ENCODE results near the gene PDE4B.
A peak's percentile ranks its signal among the peaks of the same experiment; 100 is the strongest.

The PDE4B gene

GRCh38 chr1:66247415-66248208 is 454.9 kb downstream of the PDE4B start:
- Histone ChIP-seq H3K4me1 (ENCODE audit: control insufficient read depth, low read depth, low read length) (peaks cover 4% of the 10 kb centered on the region), H3K18ac (ENCODE audit: low read length) (peak overlapping the region; percentile 25), H3K9ac (ENCODE audit: low read length) (no peak overlapping the region), H3K79me2 (ENCODE audit: control insufficient read depth, insufficient read depth, low read length) (no peaks in the 10 kb centered on the region), H3K36me3 (ENCODE audit: control insufficient read depth, insufficient read depth, low read length) (no peaks in the 10 kb centered on the region), H2BK15ac (replicated peaks; ENCODE audit: low read depth) (no peak overlapping the region), H3K4me2 (ENCODE audit: low read length) (no peak overlapping the region), H3K79me1 (ENCODE audit: low read length) (no peaks in the 10 kb centered on the region), H4K5ac (ENCODE audit: low read length) (no peak overlapping the region), H2BK5ac (ENCODE audit: low read length) (no peak overlapping the region), H3K23ac (ENCODE audit: low read length) (no peak overlapping the region), H3K4ac (ENCODE audit: low read depth, low read length) (no peak overlapping the region), H3K27me3 (ENCODE audit: insufficient read depth, low read length, poor library complexity) (no peaks in the 10 kb centered on the region), H3K27ac (ENCODE audit: low read depth, low read length) (no peak overlapping the region), H3K4me3 (ENCODE audit: low read length) (no peak overlapping the region), H4K8ac (ENCODE audit: low read depth, low read length) (no peak overlapping the region), H3K56ac (ENCODE audit: low read length) (no peak overlapping the region), H2AK5ac (ENCODE audit: low read length) (no peak overlapping the region), H2BK120ac (ENCODE audit: low read depth, low read length) (no peak overlapping the region)
- DNase-seq = no peak
- no CpG with 5 or more reads among the region's 11 CpGs for WGBS (ENCODE audit: extremely low coverage, insufficient coverage, low lambda C conversion rate)

- Histone ChIP-seq H3K18ac (ENCODE audit: low read length) (no peak overlapping the region), H3K4me1 (ENCODE audit: control insufficient read depth, low read depth, low read length) (peaks cover 4% of the 10 kb centered on the region), H3K79me1 (ENCODE audit: low read length) (no peaks in the 10 kb centered on the region), H3K4ac (ENCODE audit: low read depth, low read length) (no peak overlapping the region), H3K56ac (ENCODE audit: low read length) (no peak overlapping the region), H3K4me2 (ENCODE audit: low read length) (no peak overlapping the region), H3K27me3 (ENCODE audit: insufficient read depth, low read length, poor library complexity) (no peaks in the 10 kb centered on the region), H3K79me2 (ENCODE audit: control insufficient read depth, insufficient read depth, low read length) (no peaks in the 10 kb centered on the region), H2AK5ac (ENCODE audit: low read length) (no peak overlapping the region), H4K8ac (ENCODE audit: low read depth, low read length) (no peak overlapping the region), H2BK15ac (replicated peaks; ENCODE audit: low read depth) (no peak overlapping the region), H2BK120ac (ENCODE audit: low read depth, low read length) (no peak overlapping the region), H2BK5ac (ENCODE audit: low read length) (no peak overlapping the region), H3K27ac (ENCODE audit: low read depth, low read length) (no peak overlapping the region), H4K5ac (ENCODE audit: low read length) (no peak overlapping the region), H3K36me3 (ENCODE audit: control insufficient read depth, insufficient read depth, low read length) (no peaks in the 10 kb centered on the region), H3K23ac (ENCODE audit: low read length) (no peak overlapping the region), H3K9ac (ENCODE audit: low read length) (no peak overlapping the region), H3K4me3 (ENCODE audit: low read length) (no peak overlapping the region)
- no peak for DNase-seq
- WGBS (ENCODE audit: extremely low coverage, insufficient coverage, low lambda C conversion rate) = no CpG with 5 or more reads among the region's 1 CpG
Observed at GRCh38 chr1:66248257-66248656, 455.6 kb downstream of the PDE4B start.

GRCh38 chr1:66248746-66249145 is 456.1 kb downstream of the PDE4B start:
- Histone ChIP-seq H3K23ac (ENCODE audit: low read length) (no peak overlapping the region), H3K27me3 (ENCODE audit: insufficient read depth, low read length, poor library complexity) (no peaks in the 10 kb centered on the region), H2BK5ac (ENCODE audit: low read length) (no peak overlapping the region), H2AK5ac (ENCODE audit: low read length) (no peak overlapping the region), H2BK120ac (ENCODE audit: low read depth, low read length) (no peak overlapping the region), H3K56ac (ENCODE audit: low read length) (no peak overlapping the region), H3K36me3 (ENCODE audit: control insufficient read depth, insufficient read depth, low read length) (no peaks in the 10 kb centered on the region), H3K79me2 (ENCODE audit: control insufficient read depth, insufficient read depth, low read length) (no peaks in the 10 kb centered on the region), H3K4ac (ENCODE audit: low read depth, low read length) (no peak overlapping the region), H4K8ac (ENCODE audit: low read depth, low read length) (no peak overlapping the region), H4K5ac (ENCODE audit: low read length) (no peak overlapping the region), H3K9ac (ENCODE audit: low read length) (no peak overlapping the region), H3K4me3 (ENCODE audit: low read length) (no peak overlapping the region), H3K18ac (ENCODE audit: low read length) (no peak overlapping the region), H3K4me2 (ENCODE audit: low read length) (no peak overlapping the region), H3K79me1 (ENCODE audit: low read length) (no peaks in the 10 kb centered on the region), H2BK15ac (replicated peaks; ENCODE audit: low read depth) (no peak overlapping the region), H3K4me1 (ENCODE audit: control insufficient read depth, low read depth, low read length) (peaks cover 4% of the 10 kb centered on the region), H3K27ac (ENCODE audit: low read depth, low read length) (no peak overlapping the region)
- whole genome bisulfite sequencing (ENCODE audit: extremely low coverage, insufficient coverage, low lambda C conversion rate) = no CpG with 5 or more reads among the region's 1 CpG
- no peak for DNase-seq

- no peak for DNase-seq
- H3K4me1 ChIP-seq (ENCODE audit: control insufficient read depth, low read depth, low read length) = peaks cover 4% of the 10 kb centered on the region
- H3K79me2 ChIP-seq (ENCODE audit: control insufficient read depth, insufficient read depth, low read length) = no peaks in the 10 kb centered on the region
- no peak overlapping the region for H2AK5ac ChIP-seq (ENCODE audit: low read length)
- H4K5ac ChIP-seq (ENCODE audit: low read length) = no peak overlapping the region
- H3K27me3 ChIP-seq (ENCODE audit: insufficient read depth, low read length, poor library complexity) = no peaks in the 10 kb centered on the region
- no peak overlapping the region for H2BK15ac ChIP-seq (replicated peaks; ENCODE audit: low read depth)
- H3K79me1 ChIP-seq (ENCODE audit: low read length) = no peaks in the 10 kb centered on the region
- H3K56ac ChIP-seq (ENCODE audit: low read length) = no peak overlapping the region
- H4K8ac ChIP-seq (ENCODE audit: low read depth, low read length) = no peak overlapping the region
- no peak overlapping the region for H2BK120ac ChIP-seq (ENCODE audit: low read depth, low read length)
- H3K9ac ChIP-seq (ENCODE audit: low read length) = no peak overlapping the region
- no peak overlapping the region for H3K4me3 ChIP-seq (ENCODE audit: low read length)
- no peaks in the 10 kb centered on the region for H3K36me3 ChIP-seq (ENCODE audit: control insufficient read depth, insufficient read depth, low read length)
- no peak overlapping the region for H3K4me2 ChIP-seq (ENCODE audit: low read length)
- no peak overlapping the region for H3K27ac ChIP-seq (ENCODE audit: low read depth, low read length)
- H3K4ac ChIP-seq (ENCODE audit: low read depth, low read length) = no peak overlapping the region
- H2BK5ac ChIP-seq (ENCODE audit: low read length) = no peak overlapping the region
- no peak overlapping the region for H3K18ac ChIP-seq (ENCODE audit: low read length)
- H3K23ac ChIP-seq (ENCODE audit: low read length) = no peak overlapping the region
- no CpG with 5 or more reads among the region's 3 CpGs for WGBS (ENCODE audit: extremely low coverage, insufficient coverage, low lambda C conversion rate)
Observed at GRCh38 chr1:66250075-66250474, 457.4 kb downstream of the PDE4B start.

- no peak overlapping the region for H3K4me3 ChIP-seq (ENCODE audit: low read length)
- H4K5ac ChIP-seq (ENCODE audit: low read length) = no peak overlapping the region
- H3K4ac ChIP-seq (ENCODE audit: low read depth, low read length) = no peak overlapping the region
- no peak overlapping the region for H2AK5ac ChIP-seq (ENCODE audit: low read length)
- no peaks in the 10 kb centered on the region for H3K36me3 ChIP-seq (ENCODE audit: control insufficient read depth, insufficient read depth, low read length)
- H3K9ac ChIP-seq (ENCODE audit: low read length) = no peak overlapping the region
- no peak overlapping the region for H4K8ac ChIP-seq (ENCODE audit: low read depth, low read length)
- H3K27me3 ChIP-seq (ENCODE audit: insufficient read depth, low read length, poor library complexity) = no peaks in the 10 kb centered on the region
- no peaks in the 10 kb centered on the region for H3K79me1 ChIP-seq (ENCODE audit: low read length)
- WGBS (ENCODE audit: extremely low coverage, insufficient coverage, low lambda C conversion rate) = no CpG with 5 or more reads among the region's 2 CpGs
- H2BK15ac ChIP-seq (replicated peaks; ENCODE audit: low read depth) = no peak overlapping the region
- no peak overlapping the region for H3K56ac ChIP-seq (ENCODE audit: low read length)
- DNase-seq = no peak
- no peak overlapping the region for H2BK5ac ChIP-seq (ENCODE audit: low read length)
- no peaks in the 10 kb centered on the region for H3K79me2 ChIP-seq (ENCODE audit: control insufficient read depth, insufficient read depth, low read length)
- no peak overlapping the region for H3K18ac ChIP-seq (ENCODE audit: low read length)
- H3K4me1 ChIP-seq (ENCODE audit: control insufficient read depth, low read depth, low read length) = peaks cover 4% of the 10 kb centered on the region
- H3K23ac ChIP-seq (ENCODE audit: low read length) = no peak overlapping the region
- H3K4me2 ChIP-seq (ENCODE audit: low read length) = no peak overlapping the region
- no peak overlapping the region for H2BK120ac ChIP-seq (ENCODE audit: low read depth, low read length)
- H3K27ac ChIP-seq (ENCODE audit: low read depth, low read length) = no peak overlapping the region
Observed at GRCh38 chr1:66250478-66250877, 457.8 kb downstream of the PDE4B start.

GRCh38 chr1:66251546-66251945 is 458.9 kb downstream of the PDE4B start:
- H2BK120ac ChIP-seq (ENCODE audit: low read depth, low read length) = no peak overlapping the region

More at GRCh38 chr1:66251546-66251945, 458.9 kb downstream of the PDE4B start:
- H3K79me2 ChIP-seq (ENCODE audit: control insufficient read depth, insufficient read depth, low read length) = no peaks in the 10 kb centered on the region
- H4K5ac ChIP-seq (ENCODE audit: low read length) = no peak overlapping the region
- no peak overlapping the region for H3K9ac ChIP-seq (ENCODE audit: low read length)
- H3K4me3 ChIP-seq (ENCODE audit: low read length) = no peak overlapping the region
- H3K18ac ChIP-seq (ENCODE audit: low read length) = no peak overlapping the region
- H3K4me1 ChIP-seq (ENCODE audit: control insufficient read depth, low read depth, low read length) = peaks cover 4% of the 10 kb centered on the region
- no peaks in the 10 kb centered on the region for H3K27me3 ChIP-seq (ENCODE audit: insufficient read depth, low read length, poor library complexity)
- DNase-seq = peak; percentile 68
- H3K23ac ChIP-seq (ENCODE audit: low read length) = no peak overlapping the region
- H3K56ac ChIP-seq (ENCODE audit: low read length) = no peak overlapping the region
- no peak overlapping the region for H2BK5ac ChIP-seq (ENCODE audit: low read length)
- no peak overlapping the region for H2AK5ac ChIP-seq (ENCODE audit: low read length)
- H3K27ac ChIP-seq (ENCODE audit: low read depth, low read length) = no peak overlapping the region
- H3K4me2 ChIP-seq (ENCODE audit: low read length) = no peak overlapping the region
- no peak overlapping the region for H3K4ac ChIP-seq (ENCODE audit: low read depth, low read length)
- H4K8ac ChIP-seq (ENCODE audit: low read depth, low read length) = no peak overlapping the region
- H3K79me1 ChIP-seq (ENCODE audit: low read length) = no peaks in the 10 kb centered on the region
- no CpG with 5 or more reads among the region's 1 CpG for WGBS (ENCODE audit: extremely low coverage, insufficient coverage, low lambda C conversion rate)
- no peak overlapping the region for H2BK15ac ChIP-seq (replicated peaks; ENCODE audit: low read depth)
- H3K36me3 ChIP-seq (ENCODE audit: control insufficient read depth, insufficient read depth, low read length) = no peaks in the 10 kb centered on the region

Data from mesendoderm (in vitro differentiated cells).